ENCODE measurements around the gene ALOX5.
"Not testable (repeated sequence)": the region's sequence is repeated elsewhere in the genome, so short reads cannot be mapped to it uniquely, and the experiment has no call there.

The ALOX5 gene

DNA sequence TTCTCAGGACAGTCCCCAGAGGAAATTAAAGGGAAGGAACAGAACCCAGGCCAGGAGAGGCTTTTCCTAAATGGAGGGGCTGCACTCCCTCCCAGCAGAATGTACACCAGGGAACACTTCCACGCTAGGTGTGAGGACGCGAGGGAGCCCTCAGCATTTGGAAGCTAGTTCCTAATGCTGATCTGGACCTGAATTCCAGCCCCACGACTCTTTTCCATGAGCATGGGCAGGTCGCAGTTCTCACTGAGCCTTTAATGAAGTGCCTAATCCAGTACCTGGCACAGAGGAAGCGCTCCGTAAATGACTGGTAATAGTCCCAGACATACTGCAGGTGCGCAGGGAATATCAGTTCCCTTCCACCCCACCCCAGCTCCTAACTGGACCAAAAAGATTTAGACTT is 1.1 kb downstream of the ALOX5 start:
- no peak for DNase-seq

DNA sequence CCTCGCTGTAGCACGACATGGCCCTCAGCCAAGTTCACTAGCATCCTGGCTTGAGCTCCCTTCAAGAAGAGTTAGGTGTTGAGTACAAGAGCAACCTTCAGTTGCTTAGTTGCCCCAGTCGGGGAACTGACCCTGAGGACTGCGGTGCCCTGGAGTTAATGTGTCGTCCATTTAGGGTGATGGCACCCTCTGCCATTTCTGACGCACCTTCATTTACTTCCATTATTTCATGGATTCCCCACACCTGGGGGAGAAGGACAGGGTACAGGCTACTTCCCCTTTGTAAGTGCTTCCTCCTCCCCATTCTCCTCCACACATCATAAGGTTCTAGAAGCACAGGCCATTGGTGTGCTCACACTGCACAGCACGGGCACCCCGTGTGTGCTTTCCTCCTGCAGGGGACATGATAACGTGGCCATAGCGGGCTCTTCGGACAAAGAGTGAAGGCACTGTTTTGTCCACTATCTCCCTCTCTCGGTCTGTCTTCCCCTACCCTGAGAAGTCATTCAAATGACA is 1.8 kb downstream of the ALOX5 start:
- no peak for DNase-seq

DNA sequence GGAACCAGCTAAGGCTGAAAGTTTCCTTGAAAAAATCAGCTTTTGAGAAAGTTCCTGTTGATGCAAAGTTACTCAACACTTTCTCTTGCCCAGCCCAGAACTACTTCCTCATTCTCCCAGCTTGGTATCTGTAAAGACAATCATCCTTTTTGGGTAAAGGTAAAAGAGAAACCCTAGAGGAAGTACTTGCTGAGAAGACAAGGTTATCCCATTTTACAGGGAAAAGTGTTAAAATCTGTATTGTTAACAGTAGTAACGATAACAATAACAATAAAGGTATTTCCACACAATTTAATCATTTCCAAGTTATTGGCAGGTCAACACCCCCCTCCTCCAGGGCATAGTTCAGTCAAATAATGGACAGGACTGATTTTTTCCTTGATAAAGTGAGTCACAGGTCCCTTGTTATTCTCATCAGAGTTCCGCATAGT is 2.4 kb downstream of the ALOX5 start:
- DNase-seq = no peak

DNA sequence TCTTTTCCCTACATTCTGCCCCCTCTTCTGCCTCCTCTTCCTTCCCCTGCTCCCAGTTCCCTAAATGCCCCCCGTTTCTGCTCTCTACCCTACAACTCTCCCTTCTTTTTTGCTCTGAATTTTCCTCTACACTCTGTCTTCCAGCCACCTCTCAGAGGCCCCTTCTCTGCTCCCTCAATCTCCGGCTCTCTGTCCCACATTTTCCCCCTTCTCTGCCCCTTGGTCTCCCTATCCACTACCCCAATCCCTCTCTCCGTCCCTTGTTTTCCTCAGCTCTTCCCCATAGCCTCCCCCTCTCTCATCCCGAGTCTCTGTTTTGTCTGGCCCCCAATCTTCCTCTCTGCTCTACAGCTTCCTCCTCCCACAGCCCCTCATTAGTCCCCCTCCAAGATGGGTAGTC is 3.3 kb downstream of the ALOX5 start:
- DNase-seq = no peak

DNA sequence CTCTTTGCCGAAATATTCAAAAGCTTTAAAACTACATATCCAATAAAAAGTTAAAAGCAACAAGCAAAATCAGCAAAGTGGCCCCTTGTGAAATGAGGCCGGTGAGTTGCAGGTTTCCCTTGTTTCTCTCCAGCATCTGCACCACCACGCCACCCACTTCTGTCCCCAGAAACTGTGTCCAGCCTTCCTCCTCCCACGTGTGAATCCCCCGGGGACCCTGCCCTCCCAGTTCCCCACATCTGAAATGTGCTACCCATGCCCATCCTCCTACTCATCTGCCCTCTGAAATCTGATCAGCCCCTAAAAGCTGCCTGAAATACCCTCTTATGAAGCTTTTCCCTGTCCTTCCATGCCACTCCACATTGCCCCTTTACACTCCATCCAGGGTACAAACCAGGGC is 3.8 kb downstream of the ALOX5 start:
- no peak for DNase-seq

DNA sequence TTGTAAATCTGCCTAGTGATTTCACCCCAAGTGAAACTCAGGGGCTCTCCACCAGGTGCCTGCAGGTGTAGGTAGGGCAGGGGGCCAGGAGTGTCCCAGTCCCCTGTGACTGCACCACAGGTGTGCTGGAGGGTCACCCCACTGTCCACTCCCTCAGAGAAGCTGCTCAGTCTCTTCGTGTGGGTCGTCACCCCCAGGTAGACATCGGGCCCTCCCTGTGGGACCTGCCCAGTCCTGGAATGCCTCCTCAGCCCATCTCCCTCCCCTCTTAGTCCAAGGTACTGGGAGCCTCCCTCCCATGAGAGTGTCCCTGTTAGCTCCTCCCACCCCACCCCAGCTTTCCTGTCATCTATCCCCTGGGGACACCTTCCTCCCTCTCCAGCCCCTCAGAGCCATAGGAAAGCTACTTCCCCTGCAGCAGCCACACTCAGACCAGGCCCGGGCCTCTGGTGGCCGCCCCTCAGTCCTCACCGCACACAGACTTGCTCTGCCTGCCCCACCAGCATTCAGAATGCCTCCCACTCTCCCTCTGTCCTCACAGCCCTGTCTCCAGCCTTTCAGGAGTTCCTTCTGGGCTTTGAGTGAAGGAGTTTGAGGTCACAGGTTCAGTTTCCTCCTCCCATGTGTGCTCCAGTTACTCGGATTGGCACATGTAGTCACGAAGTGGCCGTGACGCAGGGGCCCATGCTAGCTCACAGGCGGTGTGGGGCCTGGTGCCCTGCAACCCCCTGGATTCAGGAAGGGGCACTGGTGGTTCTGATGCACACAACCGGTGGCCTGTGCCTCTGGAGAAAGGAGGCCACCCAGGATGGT is 5.1 kb downstream of the ALOX5 start:
- DNase-seq = no peak

DNA sequence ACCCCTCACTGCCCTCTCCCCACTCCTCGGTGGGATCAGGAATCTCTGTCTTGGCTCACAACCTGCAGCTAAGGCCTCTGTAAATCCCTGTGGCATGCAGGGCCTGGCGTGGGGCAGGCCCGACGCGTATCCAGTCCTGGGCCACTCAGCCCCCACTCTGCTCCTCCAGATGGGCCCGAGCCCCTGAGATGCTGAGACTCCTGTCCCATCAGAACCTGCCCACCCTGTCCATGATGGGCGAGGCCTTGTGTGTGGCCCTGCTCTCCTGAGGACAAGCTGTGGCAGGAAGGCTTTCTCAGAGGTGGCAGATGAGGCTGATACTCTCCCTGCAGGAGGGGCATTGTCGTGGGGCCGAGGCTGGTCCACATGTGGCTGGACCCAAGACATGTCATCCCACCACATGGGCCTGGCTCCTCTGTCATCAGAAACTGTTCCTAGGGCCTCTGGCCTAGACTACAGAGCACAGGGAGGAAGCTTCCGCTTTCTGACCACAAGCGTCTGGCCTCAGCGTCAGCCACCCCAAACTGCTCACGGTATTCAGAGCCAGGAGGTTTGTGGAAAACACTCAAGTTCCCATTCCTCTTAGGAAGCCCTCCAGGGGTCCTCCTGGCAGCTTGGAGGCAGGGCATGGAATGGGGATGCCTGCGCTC is 6.0 kb downstream of the ALOX5 start:
- DNase-seq = no peak

DNA sequence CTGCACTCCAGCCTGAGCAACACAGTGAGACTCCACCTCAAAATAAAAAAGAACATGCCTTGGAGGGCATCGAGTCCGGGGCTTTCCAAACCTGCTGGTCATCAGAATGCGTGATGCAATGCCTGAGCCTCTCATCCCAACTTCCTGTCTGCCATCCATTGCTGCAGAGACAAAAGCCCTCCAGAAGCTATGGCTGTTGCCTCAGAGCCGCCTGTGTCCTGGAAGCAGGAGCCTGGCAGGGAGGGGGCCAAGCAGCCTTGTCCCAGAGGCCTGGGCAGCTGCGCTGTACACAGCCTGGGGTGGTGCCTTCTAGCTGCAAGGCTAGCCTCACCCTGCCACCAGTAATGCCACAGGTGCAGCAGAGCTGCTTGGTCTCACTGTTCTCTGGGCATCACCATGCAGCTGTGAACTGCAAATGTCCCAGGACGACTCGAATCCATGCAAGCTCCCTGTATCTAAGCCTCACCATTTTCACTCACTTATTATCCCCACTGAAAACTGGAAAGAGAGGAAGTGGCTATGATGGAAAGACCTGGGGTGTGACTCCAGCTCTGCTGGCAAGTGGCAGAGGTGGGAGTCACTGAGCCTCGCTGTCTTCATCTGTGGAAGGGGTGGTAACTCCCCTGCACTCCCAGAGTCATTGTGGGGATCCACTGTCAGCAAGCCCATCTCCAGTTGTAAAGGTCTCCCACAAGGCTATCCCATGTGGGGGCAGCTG is 7.0 kb downstream of the ALOX5 start:
- no peak for DNase-seq

DNA sequence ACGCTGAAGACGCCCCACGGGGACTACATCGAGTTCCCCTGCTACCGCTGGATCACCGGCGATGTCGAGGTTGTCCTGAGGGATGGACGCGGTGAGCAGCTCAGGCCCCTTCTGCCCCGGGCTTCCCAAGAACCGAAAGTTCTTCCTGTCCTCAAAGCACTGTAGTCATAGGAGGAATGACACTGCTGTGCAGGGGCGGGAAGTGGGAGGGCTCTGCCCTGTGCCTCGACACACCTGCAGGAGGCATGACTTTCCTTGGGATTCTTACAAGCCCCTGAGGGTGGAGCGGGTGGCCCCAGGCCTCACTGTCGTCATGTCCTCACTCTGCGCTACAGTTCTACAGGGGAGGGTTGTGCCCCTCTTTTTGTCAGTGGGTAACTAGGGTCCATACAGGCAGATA is 8.6 kb downstream of the ALOX5 start:
- DNase-seq = no peak

DNA sequence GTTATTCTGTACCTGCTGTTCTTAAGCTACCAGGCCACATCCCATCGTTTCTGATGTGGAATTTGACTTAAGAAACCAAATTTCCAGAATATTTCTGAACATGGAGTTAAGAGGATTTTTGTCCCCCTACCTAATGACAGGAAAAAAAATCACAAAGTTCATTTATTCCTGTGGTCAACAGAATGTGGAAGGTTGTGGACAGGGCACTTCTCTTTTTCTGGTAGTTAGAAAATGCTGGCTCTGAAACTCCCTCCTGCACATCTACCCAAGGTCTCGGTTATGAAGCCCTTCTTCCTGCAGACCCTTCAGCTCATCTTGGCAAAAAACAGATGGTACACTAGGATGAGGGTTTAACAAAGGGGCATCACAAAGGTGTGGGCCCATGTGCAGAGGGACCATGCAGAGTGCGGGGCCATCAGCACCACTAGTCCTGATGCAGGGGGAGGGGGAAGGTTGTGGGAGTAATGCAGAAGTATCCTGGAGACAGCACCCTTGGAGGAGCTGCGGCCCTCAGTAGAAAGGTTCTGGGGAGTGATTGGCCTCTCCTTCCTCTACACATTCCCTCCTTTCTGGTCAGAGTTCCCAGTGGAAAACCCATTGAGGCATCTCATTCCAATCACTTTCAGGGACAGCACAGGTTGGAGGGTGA is 9.8 kb downstream of the ALOX5 start:
- DNase-seq = no peak

DNA sequence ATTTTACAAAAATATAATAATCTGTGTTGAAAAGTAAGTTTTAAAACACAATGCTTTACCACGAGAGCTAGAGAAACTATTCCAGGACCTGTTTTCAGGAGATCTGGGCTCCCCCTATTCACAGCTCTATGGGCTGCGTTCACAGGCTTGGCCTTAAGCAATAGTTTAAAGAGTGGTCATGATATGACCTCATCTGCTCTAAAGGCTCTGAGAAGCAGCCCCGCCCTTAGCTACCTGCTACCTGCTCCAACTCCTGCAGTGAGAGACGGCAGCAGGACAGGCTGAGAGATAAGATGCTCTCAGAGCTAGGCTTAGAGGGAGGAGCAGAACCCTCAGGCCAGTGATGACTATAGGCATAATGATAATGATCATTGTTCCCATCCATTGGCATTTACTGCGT is 12.6 kb downstream of the ALOX5 start:
- DNase-seq = no peak

DNA sequence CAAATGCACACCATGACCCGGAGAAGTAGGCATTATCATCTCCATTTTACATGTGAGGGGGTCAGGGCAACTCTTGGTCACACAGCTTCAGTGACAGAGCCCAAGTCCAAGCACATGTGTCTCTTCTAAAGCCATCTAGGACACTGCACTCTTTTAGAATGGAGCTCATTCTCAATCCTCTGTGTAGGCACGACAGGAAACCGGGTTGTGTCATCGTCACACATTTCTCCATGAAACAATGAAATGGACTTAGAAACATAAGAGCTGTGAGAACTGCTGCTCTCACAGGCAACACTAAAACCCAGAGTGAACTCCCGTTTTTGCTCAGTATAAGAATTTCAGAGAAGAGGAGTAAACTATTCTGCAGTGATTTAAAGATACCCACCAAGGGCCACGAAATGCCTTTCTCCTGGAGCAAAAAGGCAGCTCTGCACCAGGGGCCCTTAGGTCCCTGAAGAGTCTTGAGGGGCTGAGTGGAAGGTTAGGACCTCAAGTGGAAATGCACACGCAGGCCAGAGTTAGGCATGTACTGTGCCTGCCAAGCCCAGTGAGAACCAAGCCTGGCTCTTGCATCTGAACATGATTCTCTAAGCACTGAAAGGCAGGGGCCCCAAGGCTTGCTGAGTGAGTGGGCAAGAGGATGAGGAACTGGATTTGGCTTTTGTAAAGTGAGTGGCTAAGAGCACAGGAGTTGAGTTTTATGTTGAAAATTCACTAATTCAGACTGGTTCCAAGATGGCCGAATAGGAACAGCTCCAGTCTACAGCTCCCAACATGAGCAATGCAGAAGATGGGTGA is 13.3 kb downstream of the ALOX5 start:
- no peak for DNase-seq

DNA sequence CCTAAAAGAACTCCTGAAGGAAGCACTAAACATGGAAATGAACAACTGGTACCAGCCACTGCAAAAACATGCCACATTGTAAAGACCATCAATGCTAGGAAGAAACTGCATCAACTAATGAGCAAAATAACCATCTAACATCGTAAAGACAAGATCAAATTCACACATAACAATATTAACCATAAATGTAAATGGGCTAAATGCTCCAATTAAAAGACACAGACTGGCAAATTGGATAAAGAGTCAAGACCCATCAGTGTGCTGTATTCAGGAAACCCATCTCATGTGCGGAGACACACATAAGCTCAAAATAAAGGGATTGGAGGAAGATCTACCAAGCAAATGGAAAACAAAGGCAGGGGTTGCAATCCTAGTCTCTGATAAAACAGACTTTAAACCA is 15.7 kb downstream of the ALOX5 start:
- DNase-seq = not testable (repeated sequence)

DNA sequence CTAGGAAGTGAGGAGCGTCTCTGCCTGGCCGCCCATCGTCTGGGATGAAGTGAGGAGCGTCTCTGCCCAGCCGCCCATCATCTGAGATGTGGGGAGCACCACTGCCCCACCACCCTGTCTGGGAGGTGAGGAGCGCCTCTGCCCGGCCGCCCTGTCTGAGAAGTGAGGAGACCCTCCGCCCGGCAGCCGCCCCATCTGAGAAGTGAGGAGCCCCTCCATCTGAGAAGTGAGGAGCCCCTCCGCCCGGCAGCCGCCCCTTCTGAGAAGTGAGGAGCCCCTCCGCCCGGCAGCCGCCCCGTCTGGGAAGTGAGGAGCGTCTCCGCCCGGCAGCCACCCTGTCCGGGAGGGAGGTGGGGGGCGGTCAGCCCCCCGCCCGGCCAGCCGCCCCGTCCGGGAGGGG is 17.6 kb downstream of the ALOX5 start:
- not testable (repeated sequence) for DNase-seq

DNA sequence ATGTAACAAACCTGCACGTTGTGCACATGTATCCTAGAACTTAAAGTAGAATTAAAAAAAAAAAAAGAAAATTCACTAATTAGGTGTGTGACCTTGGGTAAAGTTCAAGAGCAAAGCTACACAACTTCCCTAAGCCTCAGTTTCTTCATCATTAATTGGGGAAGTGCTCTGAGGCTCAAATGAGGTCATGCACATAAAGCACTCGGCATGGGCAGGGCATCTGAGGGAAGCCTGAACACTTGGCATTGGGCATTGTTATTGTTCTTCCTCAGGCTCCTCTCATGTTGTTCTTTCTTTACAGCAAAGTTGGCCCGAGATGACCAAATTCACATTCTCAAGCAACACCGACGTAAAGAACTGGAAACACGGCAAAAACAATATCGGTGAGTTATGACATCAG is 21.5 kb downstream of the ALOX5 start:
- DNase-seq = no peak

DNA sequence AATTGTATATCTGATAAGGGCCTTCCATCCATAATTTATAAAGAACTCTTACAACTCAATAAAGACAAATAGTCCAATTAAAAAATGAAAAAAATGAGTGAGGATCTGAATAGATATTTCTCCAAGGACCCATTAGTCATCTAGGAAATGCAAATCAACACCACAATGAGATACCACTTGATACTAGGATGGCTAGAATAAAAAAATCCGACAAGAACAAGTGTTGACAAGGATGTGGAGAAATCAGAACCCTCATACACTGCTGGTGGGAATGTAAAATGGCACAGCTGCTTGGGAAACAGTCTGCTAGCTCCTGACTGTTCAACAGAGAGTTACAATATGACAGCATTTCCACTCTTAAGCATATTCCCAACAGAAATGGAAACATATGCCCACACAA is 24.6 kb downstream of the ALOX5 start:
- no peak for DNase-seq

DNA sequence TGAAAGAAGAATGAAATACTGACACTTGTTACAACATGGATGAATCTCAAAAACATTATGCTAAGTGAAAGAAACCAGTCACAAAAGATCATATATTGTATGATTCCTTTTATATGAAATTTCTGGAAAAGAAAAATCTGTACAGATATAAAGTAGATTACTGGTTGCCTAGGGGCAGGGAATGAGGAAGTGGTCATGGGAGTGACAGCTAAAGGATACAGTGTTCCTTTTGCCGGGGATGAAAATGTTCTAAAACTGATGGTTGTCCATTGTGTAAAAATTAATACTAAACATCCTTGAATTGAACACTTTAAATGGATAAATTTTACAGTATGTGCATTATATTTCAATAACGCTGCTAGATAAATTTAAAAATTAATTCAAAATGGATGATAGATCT is 25.1 kb downstream of the ALOX5 start:
- DNase-seq = no peak

DNA sequence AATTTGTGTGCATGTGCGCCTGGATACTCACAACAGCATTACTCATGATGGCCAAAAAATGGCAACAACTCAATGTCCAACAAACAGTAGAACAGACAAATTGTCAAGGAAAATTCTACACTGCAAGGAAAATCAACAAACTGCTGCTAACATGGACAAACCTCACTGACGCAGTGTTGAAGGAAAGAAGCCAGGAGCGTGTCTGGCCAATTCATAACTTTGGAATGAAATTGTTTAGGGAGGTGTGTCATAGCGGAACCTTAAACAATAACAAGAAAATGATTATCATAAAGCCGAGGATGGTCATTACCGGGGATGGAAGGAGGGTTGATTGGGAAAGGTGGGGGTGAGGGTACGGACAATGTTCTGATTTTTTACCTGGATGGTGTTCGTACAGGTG is 29.1 kb downstream of the ALOX5 start:
- DNase-seq = no peak

DNA sequence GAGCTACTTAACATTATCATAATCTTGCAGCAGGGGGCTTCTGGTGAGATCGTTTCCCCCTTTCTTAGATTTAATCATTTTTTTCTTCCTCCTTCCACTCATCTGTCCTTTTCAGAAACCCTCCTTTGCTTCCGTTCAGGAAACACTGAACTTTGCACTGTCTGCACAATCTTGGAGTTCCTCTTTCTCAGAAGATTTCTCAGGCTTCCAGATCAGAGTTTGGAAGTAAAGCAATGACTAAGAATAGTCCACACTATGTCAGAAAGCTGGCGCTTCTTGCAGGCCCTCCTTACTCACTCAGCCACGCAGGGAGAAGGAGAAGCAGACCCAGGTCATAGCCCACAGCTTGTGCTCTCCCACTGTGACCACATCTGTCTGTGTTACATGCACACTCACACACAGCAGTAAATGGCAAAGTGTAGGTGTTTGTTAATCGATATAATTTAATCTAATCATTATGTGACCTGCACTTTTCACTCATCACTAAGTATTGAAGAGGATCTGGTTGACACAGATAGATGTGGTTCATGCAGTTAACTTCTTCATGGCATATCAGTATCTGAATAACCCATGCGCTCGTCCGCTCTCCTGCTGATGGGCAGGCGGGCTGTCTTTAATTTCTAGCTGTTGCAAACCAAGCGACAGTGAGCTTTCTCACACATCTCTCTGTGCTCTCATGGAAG is 30.2 kb downstream of the ALOX5 start:
- DNase-seq = no peak

DNA sequence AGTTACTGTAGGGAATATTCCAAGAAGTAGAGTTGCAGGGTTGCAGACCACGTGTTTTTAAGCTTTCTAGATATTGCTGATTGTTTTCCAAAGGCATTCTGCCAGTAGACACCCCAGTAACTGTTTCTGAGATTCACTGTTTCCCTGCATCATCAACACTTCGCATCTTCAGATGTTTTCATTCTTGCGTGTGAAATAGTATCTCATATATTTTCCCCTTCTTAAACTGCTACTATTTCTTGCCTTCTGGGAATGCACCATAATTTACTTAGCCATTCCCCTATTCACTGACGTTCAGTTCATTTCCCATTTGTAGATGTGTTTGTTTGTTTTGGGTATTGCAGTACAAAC is 30.7 kb downstream of the ALOX5 start:
- no peak for DNase-seq

DNA sequence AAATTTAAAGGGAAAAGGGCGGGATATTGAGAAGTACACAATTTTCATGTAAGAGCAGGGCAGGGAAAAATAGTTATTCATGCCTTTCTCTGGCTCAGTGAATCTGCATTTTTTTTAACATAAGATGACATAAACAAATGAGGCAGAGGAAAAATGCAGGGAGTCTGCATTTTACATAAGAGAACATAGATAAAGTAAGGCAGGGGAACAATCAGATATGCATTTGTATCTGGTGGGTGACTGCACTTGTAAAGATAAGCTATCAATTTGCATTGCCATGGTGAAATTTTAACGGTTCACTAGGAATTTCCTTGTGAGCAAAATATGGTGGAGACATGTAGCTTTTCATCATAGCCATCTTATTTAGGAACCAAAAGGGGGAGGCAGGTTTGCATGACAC is 33.5 kb downstream of the ALOX5 start:
- no peak for DNase-seq

All from activated gamma-delta T cell treated with Interleukin-2 at 50 U/mL for 16 hours (primary cell).